ENCODE measurements around the gene RPL23.
"Not testable (repeated sequence)": the region's sequence is repeated elsewhere in the genome, so short reads cannot be mapped to it uniquely, and the experiment has no call there.

Gene RPL23

GRCh38 chr17:38867179-38867967 is 13.9 kb upstream of the RPL23 start:
- DNase-seq, result peak; percentile 62 to 81

- no peak for DNase-seq
Measured at GRCh38 chr17:38864636-38865398, 11.3 kb upstream of the RPL23 start.

GRCh38 chr17:38861399-38861843 is 7.9 kb upstream of the RPL23 start:
- no peak for DNase-seq

- DNase-seq, result no peak
Measured at GRCh38 chr17:38857271-38857670, 3.8 kb upstream of the RPL23 start.

- DNase-seq, result not testable (repeated sequence)
Measured at GRCh38 chr17:38855101-38855714, 1.7 kb upstream of the RPL23 start.

GRCh38 chr17:38852771-38853291 is 690 bp downstream of the RPL23 start:
- DNase-seq, result peak in 1 of 2 donors; percentile 30

GRCh38 chr17:38851434-38851833 is 2.1 kb downstream of the RPL23 start:
- no peak for DNase-seq

- DNase-seq, result no peak
Measured at GRCh38 chr17:38850374-38850773, 3.1 kb downstream of the RPL23 start.

- DNase-seq, result no peak
Measured at GRCh38 chr17:38848939-38849605, 4.4 kb downstream of the RPL23 start.

GRCh38 chr17:38848557-38848891 is 5.0 kb downstream of the RPL23 start:
- DNase-seq, result no peak

- no peak for DNase-seq
Measured at GRCh38 chr17:38844261-38844757, 9.2 kb downstream of the RPL23 start.

- DNase-seq, result no peak
Measured at GRCh38 chr17:38825762-38826247, 27.7 kb downstream of the RPL23 start.

- DNase-seq, result peak; percentile 99
Measured at GRCh38 chr17:38824899-38825761, 28.4 kb downstream of the RPL23 start, which contains the start of gene CWC25. CWC25 (minus strand) TSS chr17:38825321; CDS start chr17:38825183, 138 bp downstream.

- peak in 1 of 2 donors; percentile 12 for DNase-seq
Measured at GRCh38 chr17:38815576-38816193, 37.8 kb downstream of the RPL23 start.

GRCh38 chr17:38809828-38810227 is 43.7 kb downstream of the RPL23 start:
- no peak for DNase-seq

- DNase-seq, result no peak
Measured at GRCh38 chr17:38800237-38800760, 53.2 kb downstream of the RPL23 start.

GRCh38 chr17:38799501-38800236 is 53.9 kb downstream of the RPL23 start, which contains the start of gene PIP4K2B:
PIP4K2B (minus strand) TSS chr17:38799556; CDS start chr17:38799424, 132 bp downstream.
- peak; percentile 81 to 82 for DNase-seq

GRCh38 chr17:38798614-38799500 is 54.7 kb downstream of the RPL23 start:
- peak; percentile 31 to 37 for DNase-seq
